A549 (cell line): ENCODE results near the gene KLF2.

ENCODE experiments used
- CHD2 ChIP-seq: fragments of 150-350 bp; IDR thresholded peaks from 2 replicates; pipeline ENCODE4 v1.6.1; 2014; ENCODE audit warnings: low read length; ENCODE audit not compliant: partially characterized antibody
- JUNB ChIP-seq: fragments of >200 bp; sonication (Bioruptor Twin); formaldehyde crosslinking; IDR thresholded peaks from 2 replicates; pipeline ENCODE4 v1.6.1; 2016
- MAZ ChIP-seq: fragments of 150-350 bp; IDR thresholded peaks from 2 replicates; pipeline ENCODE4 v1.6.1; 2014; ENCODE audit warnings: antibody characterized with exemption, low read depth, low read length, borderline replicate concordance
- POLR2A ChIP-seq: IDR thresholded peaks from 2 replicates; pipeline ENCODE4 v1.6.1; 2012; ENCODE audit warnings: mild to moderate bottlenecking, low read length
- TF ChIP-seq, protein P1 (sequence below): fragments of >200 bp; sonication (Bioruptor Twin); formaldehyde crosslinking; IDR thresholded peaks from 3 replicates; pipeline ENCODE4 v1.5.1; 2016

DNA sequence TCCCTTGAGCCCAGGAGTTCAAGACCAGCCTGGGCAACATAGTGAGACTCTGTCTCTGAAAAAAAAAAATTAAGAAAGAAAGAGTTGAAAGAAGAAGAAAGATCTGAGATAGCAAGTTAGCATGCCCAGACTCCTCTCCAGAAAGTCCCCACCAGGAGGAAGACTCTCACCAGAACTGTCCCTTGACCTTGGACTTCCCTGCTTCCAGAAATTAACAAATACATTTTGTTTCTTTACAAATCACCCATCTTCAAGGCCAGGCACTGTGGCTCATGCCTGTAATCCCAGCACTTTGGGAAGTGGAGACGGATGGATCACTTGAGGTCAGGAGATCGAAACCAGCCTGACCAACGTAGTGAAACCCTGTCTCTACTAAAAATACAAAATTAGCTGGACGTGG lies 44.3 kb upstream of the KLF2 start:
- TF ChIP-seq, protein P1, sequence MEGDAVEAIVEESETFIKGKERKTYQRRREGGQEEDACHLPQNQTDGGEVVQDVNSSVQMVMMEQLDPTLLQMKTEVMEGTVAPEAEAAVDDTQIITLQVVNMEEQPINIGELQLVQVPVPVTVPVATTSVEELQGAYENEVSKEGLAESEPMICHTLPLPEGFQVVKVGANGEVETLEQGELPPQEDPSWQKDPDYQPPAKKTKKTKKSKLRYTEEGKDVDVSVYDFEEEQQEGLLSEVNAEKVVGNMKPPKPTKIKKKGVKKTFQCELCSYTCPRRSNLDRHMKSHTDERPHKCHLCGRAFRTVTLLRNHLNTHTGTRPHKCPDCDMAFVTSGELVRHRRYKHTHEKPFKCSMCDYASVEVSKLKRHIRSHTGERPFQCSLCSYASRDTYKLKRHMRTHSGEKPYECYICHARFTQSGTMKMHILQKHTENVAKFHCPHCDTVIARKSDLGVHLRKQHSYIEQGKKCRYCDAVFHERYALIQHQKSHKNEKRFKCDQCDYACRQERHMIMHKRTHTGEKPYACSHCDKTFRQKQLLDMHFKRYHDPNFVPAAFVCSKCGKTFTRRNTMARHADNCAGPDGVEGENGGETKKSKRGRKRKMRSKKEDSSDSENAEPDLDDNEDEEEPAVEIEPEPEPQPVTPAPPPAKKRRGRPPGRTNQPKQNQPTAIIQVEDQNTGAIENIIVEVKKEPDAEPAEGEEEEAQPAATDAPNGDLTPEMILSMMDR, result no peak
- TF ChIP-seq CHD2, result no peak
- TF ChIP-seq JUNB, result no peak
- no peak for TF ChIP-seq MAZ
- no peak for TF ChIP-seq POLR2A
